Omental fat pad (tissue), 4 donors: Measurements from ENCODE around the gene TTC9C. TPM values are rescaled to one million over a fixed set of nuclear protein-coding genes. Genes with fewer than 3 reads are reported as not detected.

Source experiments
- ATAC-seq: fragments of 150-250 bp; one replicate; pipeline ENCODE4 v1.9.1; 2016; ENCODE audit warnings: mild to moderate bottlenecking, moderate library complexity; ENCODE audit not compliant: low FRiP score
- DNase-seq: peaks from one replicate; pipeline ENCODE4 v3.0.0-alpha.2; 2019; ENCODE audit warnings: low spot score
- total RNA-seq, 4 donors: library from RNA; depleted of rRNA; stranded (reverse); fragments of >200 nt; gene quantifications; one replicate each; pipeline ENCODE4 v1.1.0, GENCODE V29; 2016
- TF ChIP-seq, protein P1 (sequence below), 3 donors: fragments of 450-650 bp; IDR thresholded peaks; one replicate each; pipeline ENCODE4 v1.5.1; 2016 to 2017; ENCODE audit warnings: antibody characterized with exemption in 3 of 3, mild to moderate bottlenecking in 3 of 3, moderate library complexity in 2 of 3

Gene TTC9C
- total RNA-seq, 4 donors from 2014 or later, result 13.8 to 24.4 (median 19.0) TPM

DNA sequence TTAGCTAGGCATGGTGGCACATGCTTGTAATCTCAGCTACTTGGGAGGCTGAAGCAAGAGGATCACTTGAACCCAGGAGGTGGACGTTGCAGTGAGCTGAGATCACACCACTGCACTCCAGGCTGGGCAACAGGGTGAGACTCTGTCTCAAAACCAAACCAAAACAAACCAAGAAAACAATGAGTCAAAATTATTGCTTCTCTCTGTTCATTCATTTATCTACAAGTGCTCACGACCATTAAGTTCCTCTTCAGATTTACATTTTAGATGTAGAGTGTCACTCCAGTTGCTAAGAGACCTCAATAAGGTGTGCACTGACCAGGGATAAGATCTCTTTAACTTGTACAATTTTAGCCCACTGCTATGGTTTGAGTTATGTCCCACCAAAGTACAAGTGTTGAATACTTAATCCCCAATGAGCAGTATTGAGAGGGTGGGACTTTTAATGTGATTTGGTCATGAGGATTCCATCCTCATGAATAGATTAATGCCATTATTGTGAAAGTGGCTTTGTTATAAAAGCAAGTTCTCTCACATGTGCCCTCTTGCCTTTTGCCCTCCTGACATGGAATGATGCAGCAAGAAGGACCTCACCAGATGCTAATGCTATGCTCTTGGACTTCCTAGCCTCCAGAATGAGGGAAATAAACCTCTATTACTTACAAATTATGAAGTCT, 8.8 kb upstream of the TTC9C start:
- TF ChIP-seq, protein P1, sequence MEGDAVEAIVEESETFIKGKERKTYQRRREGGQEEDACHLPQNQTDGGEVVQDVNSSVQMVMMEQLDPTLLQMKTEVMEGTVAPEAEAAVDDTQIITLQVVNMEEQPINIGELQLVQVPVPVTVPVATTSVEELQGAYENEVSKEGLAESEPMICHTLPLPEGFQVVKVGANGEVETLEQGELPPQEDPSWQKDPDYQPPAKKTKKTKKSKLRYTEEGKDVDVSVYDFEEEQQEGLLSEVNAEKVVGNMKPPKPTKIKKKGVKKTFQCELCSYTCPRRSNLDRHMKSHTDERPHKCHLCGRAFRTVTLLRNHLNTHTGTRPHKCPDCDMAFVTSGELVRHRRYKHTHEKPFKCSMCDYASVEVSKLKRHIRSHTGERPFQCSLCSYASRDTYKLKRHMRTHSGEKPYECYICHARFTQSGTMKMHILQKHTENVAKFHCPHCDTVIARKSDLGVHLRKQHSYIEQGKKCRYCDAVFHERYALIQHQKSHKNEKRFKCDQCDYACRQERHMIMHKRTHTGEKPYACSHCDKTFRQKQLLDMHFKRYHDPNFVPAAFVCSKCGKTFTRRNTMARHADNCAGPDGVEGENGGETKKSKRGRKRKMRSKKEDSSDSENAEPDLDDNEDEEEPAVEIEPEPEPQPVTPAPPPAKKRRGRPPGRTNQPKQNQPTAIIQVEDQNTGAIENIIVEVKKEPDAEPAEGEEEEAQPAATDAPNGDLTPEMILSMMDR (IDR thresholded peaks at IDR 0.05), result no peak
- DNase-seq (no peak), ATAC-seq (no peak)

DNA sequence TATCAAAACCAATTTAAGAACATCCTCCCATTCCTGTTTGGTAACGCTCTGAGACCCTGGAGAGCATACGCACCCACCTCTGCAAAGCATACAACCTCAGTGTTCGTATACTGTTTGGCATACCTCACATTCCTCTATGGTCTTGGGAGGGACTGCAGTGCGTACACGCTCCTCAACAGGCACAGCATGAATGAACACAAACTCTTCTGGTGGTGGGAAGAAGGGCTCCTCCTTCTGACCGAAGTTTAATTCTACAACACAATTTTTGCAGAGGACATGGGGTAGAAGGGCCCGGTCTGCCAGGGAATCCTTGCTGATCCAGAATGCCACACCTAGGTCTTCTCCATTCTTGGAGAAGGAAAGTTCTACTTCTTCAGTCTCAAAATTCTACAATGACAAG, 6.3 kb upstream of the TTC9C start:
- DNase-seq, result no peak
- TF ChIP-seq, protein P1 (IDR thresholded peaks at IDR 0.05), result no peak
- ATAC-seq, result no peak

DNA sequence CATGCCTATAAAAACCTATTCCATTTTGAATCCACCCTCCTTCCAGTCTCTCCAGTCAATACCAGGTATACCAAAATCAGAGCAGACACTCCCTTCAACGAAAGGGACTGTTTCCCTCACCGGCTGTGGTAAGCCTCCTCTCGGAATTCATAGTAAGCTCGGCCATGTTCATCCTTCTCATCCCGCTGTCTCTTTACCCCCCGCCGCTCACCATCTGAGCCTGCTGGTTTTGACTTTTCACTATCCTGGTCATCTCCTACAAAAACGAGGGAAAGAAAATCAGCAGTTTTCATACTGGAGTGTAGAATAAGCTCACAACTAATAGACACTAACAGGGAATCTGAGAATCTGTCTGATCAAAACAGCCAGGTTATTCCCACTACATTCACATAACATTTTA, 4.1 kb upstream of the TTC9C start:
- ATAC-seq (no peak), DNase-seq (no peak)
- TF ChIP-seq, protein P1 (IDR thresholded peaks at IDR 0.05), result no peak

DNA sequence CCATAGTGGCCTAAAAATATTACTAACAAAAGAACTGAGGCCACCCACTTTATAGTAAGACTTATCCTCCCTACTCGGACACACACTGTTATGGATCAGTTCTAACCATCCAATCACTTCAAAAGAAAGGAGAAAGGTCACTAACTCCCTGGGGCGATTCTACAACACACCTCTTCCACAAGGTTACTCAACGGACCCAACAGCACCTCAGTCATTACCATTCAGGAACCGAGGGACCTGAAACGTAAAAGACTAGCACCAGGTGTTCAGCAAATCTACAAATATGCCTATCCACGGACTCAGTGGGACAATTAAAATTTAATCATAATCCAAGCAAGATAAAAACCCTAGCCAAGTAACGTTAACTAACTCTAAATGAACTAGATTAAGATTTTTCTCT, 2.6 kb upstream of the TTC9C start:
- DNase-seq (no peak), ATAC-seq (no peak)
- TF ChIP-seq, protein P1 (IDR thresholded peaks at IDR 0.05), result no peak

DNA sequence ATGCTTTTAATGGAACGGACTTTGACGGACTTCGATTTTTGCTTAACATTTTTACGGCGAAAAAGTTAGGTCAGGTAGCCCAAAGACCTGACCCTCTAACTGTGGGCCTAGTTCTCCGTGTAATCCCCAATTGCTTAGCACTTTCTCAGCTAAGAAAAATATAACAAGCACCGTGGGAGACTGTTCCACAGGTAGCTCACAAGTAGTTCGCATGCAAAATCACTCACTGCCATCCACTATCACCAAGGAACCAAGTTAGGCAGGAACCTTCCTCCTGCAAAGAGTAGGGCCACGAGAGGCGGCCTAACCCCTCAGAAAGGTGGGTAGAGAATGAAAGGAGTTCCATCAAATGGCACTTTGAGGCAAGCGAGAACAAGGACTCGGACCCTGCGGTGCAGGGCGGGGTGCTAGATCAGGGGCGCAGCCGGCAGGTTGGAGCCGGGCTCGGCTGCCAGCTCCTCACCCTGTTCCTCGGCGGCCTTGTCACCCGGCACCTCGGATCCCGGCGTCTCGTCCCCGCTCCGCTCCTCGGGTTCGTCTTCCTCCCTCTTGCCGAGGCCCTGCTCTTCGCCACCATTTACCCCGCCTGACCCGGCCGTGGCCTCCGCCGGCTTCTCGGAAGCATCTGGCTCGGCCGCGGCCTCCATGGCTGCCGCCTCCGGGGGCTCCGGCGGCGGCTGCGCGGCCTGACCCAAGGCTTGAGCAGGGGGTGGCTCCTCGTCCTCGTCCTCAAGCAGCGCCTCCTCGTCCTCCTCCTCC, 2.0 kb upstream of the TTC9C start:
- ATAC-seq, result peak; percentile 1
- DNase-seq, result no peak
- TF ChIP-seq, protein P1 (IDR thresholded peaks at IDR 0.05), result no peak

DNA sequence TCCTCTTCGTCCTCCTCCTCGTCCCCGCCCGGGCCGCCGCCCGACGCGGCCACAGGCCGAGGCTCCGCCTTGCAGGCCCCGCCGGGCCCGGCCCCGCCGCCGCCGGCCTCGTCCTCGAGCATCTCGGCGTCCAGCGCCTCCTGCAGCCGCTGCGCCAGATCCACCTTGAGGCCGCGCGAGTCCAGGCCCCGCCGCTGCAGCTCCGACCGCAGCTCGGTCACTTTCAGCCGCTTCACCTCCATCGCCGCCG, 1.4 kb upstream of the TTC9C start:
- no peak for DNase-seq
- TF ChIP-seq, protein P1 (IDR thresholded peaks at IDR 0.05), result no peak
- no peak for ATAC-seq
